GM18909 (cell line): ENCODE results near the gene CDCA7L.
"Not testable (repeated sequence)": the region's sequence is repeated elsewhere in the genome, so short reads cannot be mapped to it uniquely, and the experiment has no call there.

Source experiments
- ATAC-seq: cut with Tn5 transposase; IDR thresholded peaks from one replicate; pipeline ENCODE4 v1.9.1; 2021; ENCODE audit warnings: mild to moderate bottlenecking; ENCODE audit not compliant: unreplicated experiment, poor library complexity

Gene CDCA7L

GRCh38 chr7:21912931-21913780 lies 32.5 kb downstream of the CDCA7L start:
- ATAC-seq = no peak

- no peak for ATAC-seq
These were observed 33.4 kb downstream of the CDCA7L start for GRCh38 chr7:21912305-21912704.

- ATAC-seq = no peak
These were observed 34.3 kb downstream of the CDCA7L start for GRCh38 chr7:21911341-21911875.

GRCh38 chr7:21910253-21910652 lies 35.4 kb downstream of the CDCA7L start:
- ATAC-seq = no peak

GRCh38 chr7:21908746-21909145 lies 37.0 kb downstream of the CDCA7L start:
- ATAC-seq = no peak

- no peak for ATAC-seq
These were observed 42.5 kb downstream of the CDCA7L start for GRCh38 chr7:21903020-21903786.

GRCh38 chr7:21902240-21902639 lies 43.5 kb downstream of the CDCA7L start:
- no peak for ATAC-seq

- ATAC-seq = peak; percentile 94
These were observed 47.3 kb downstream of the CDCA7L start for GRCh38 chr7:21898265-21898930.

GRCh38 chr7:21893401-21893800 lies 52.3 kb downstream of the CDCA7L start:
- no peak for ATAC-seq

GRCh38 chr7:21891291-21891690 lies 54.4 kb downstream of the CDCA7L start:
- ATAC-seq = no peak

GRCh38 chr7:21887779-21888178 lies 57.9 kb downstream of the CDCA7L start:
- no peak for ATAC-seq

GRCh38 chr7:21887353-21887752 lies 58.3 kb downstream of the CDCA7L start:
- ATAC-seq = no peak

GRCh38 chr7:21886396-21886795 lies 59.3 kb downstream of the CDCA7L start:
- no peak for ATAC-seq

- ATAC-seq = no peak
These were observed 61.2 kb downstream of the CDCA7L start for GRCh38 chr7:21884496-21884895.

GRCh38 chr7:21883501-21883900 lies 62.2 kb downstream of the CDCA7L start:
- not testable (repeated sequence) for ATAC-seq

GRCh38 chr7:21883069-21883468 lies 62.6 kb downstream of the CDCA7L start:
- no peak for ATAC-seq

- ATAC-seq = no peak
These were observed 75.8 kb downstream of the CDCA7L start for GRCh38 chr7:21869785-21870402.

GRCh38 chr7:21868576-21868850 lies 77.2 kb downstream of the CDCA7L start:
- ATAC-seq = no peak

GRCh38 chr7:21867816-21868575 lies 77.7 kb downstream of the CDCA7L start:
- ATAC-seq = no peak

GRCh38 chr7:21867226-21867625 lies 78.5 kb downstream of the CDCA7L start:
- no peak for ATAC-seq
